ENCODE measurements around the gene TNS1.

The TNS1 gene

GRCh38 chr2:218005028-218005427 lies 2.2 kb upstream of the TNS1 start:
- DNase-seq (no peak), ATAC-seq (replicated peaks) (no peak)
- Mint-ChIP-seq H3K27me3 (peaks cover 35 to 48% of the 10 kb centered on the region in 2 donors), H3K36me3 (no peaks in the 10 kb centered on the region), H3K4me3 (no peak overlapping the region), H3K4me1 (peaks cover 18 to 29% of the 10 kb centered on the region in 2 donors), H3K9me3 (no peaks in the 10 kb centered on the region), H3K27ac (no peak overlapping the region)

DNA sequence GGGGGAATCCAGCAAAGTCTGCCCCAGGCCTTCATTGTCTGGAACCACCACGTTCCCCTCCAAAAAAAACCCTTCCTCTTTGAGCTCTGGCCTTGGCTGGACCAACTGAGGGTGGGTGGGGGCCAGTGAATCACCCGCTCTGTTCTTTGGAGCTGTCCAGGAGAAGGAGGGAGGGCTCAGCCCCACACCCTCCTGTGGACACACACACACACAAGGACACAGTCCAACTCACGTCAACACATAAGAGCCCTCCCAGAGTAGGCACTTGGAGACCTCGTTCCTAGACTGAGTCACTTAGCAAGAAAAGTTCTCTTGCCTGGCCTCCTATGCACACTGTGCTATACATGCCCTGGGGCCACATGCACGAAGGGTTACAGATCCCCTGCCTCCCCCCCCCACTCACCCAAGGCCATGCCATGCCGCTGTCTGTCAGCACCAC lies 1.2 kb upstream of the TNS1 start:
- H3K4me1 Mint-ChIP-seq, result peaks cover 14 to 19% of the 10 kb centered on the region in 2 donors
- H3K36me3 Mint-ChIP-seq, result no peaks in the 10 kb centered on the region
- H3K9me3 Mint-ChIP-seq, result no peaks in the 10 kb centered on the region
- ATAC-seq (replicated peaks), result peak; percentile 55 to 76
- peak overlapping the region in 1 of 2 donors; percentile 8 for H3K4me3 Mint-ChIP-seq
- DNase-seq, result no peak
- H3K27ac Mint-ChIP-seq, result peak overlapping the region; percentile 39
- H3K27me3 Mint-ChIP-seq, result peaks cover 26 to 38% of the 10 kb centered on the region in 2 donors

DNA sequence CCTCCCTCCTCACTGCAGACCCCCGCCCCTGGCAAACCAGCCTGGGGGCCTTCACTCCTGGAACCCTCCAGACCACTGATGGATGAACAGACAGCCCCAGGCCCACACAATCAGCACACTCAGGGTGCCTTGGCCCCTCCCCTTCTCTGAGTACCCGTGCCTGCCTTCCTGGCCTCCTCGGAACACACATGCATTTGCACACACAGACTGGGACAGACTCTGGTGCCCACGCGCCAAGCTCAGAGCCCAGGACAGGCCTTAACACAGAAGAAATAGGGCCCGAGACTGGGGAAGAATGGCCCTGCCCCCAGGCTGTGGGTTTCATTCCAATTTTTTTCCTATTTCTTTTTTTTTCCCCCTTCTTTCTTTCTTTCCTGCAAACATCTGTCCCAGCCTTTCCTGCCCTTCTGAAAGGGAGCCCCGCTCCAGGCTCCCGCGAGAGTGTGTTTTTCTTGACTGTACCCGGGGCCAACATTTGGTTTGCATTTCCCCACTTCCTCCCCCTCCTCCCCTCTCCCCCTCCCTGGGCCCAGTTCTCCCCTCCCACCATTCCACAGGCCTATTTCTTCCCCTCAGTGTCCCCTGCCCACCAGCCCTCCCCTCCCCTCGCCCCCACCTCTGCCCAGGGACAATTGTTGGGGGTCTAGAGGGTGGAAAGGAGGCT lies 618 bp upstream of the TNS1 start:
- Mint-ChIP-seq H3K9me3 (no peaks in the 10 kb centered on the region), H3K4me1 (peaks cover 14 to 18% of the 10 kb centered on the region in 2 donors), H3K27ac (peak overlapping the region; percentile 59), H3K36me3 (no peaks in the 10 kb centered on the region), H3K27me3 (peaks cover 22 to 34% of the 10 kb centered on the region in 2 donors), H3K4me3 (no peak overlapping the region)
- ATAC-seq (replicated peaks) (no peak), DNase-seq (no peak)

GRCh38 chr2:218002143-218002844 lies 501 bp downstream of the TNS1 start:
- H3K9me3 Mint-ChIP-seq, result no peaks in the 10 kb centered on the region
- H3K27me3 Mint-ChIP-seq, result peaks cover 20 to 26% of the 10 kb centered on the region in 2 donors
- no peak overlapping the region for H3K4me3 Mint-ChIP-seq
- peak overlapping the region; percentile 31 for H3K27ac Mint-ChIP-seq
- ATAC-seq (replicated peaks) (no peak), DNase-seq (no peak)
- H3K4me1 Mint-ChIP-seq, result peaks cover 14 to 18% of the 10 kb centered on the region in 2 donors
- H3K36me3 Mint-ChIP-seq, result no peaks in the 10 kb centered on the region

GRCh38 chr2:218001629-218002028 lies 1.2 kb downstream of the TNS1 start:
- no peak for DNase-seq
- Mint-ChIP-seq H3K4me3 (no peak overlapping the region), H3K36me3 (no peaks in the 10 kb centered on the region), H3K4me1 (peaks cover 14 to 18% of the 10 kb centered on the region in 2 donors), H3K27ac (no peak overlapping the region), H3K9me3 (no peaks in the 10 kb centered on the region), H3K27me3 (peaks cover 20 to 26% of the 10 kb centered on the region in 2 donors)
- ATAC-seq (replicated peaks), result no peak

- Mint-ChIP-seq H3K27ac (no peak overlapping the region), H3K4me1 (peaks cover 12 to 18% of the 10 kb centered on the region in 2 donors), H3K4me3 (no peak overlapping the region), H3K36me3 (no peaks in the 10 kb centered on the region), H3K9me3 (no peaks in the 10 kb centered on the region), H3K27me3 (peaks cover 15 to 21% of the 10 kb centered on the region in 2 donors)
- DNase-seq (no peak), ATAC-seq (replicated peaks) (no peak)
Measured at GRCh38 chr2:218000136-218000535, 2.7 kb downstream of the TNS1 start.

DNA sequence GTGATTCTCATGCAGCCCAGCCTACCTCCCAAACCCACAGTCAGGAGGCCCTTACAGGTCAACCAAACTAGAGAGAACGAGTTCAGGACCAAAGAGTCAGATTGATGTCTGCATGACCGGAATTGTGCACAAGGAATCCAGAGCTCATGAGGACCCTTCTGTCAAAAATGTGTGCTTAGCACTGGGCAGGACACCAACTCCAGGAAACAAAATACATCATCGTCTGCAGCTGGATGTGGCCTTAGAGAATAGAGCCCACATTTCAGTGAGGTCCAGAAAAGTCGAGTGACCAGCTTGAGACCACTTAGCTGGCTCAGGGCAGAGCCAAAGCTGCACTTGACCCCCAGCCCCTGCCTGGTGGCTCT lies 3.2 kb downstream of the TNS1 start:
- no peak overlapping the region for H3K27ac Mint-ChIP-seq
- H3K4me1 Mint-ChIP-seq, result peaks cover 9 to 14% of the 10 kb centered on the region in 2 donors
- no peaks in the 10 kb centered on the region for H3K9me3 Mint-ChIP-seq
- DNase-seq (no peak), ATAC-seq (replicated peaks) (no peak)
- H3K4me3 Mint-ChIP-seq, result no peak overlapping the region
- H3K36me3 Mint-ChIP-seq, result no peaks in the 10 kb centered on the region
- H3K27me3 Mint-ChIP-seq, result peaks cover 15 to 21% of the 10 kb centered on the region in 2 donors

- Mint-ChIP-seq H3K4me3 (no peak overlapping the region), H3K27me3 (peaks cover 15 to 20% of the 10 kb centered on the region in 2 donors), H3K36me3 (no peaks in the 10 kb centered on the region), H3K27ac (no peak overlapping the region), H3K4me1 (peaks cover 6 to 9% of the 10 kb centered on the region in 2 donors), H3K9me3 (no peaks in the 10 kb centered on the region)
- DNase-seq, result no peak
- no peak for ATAC-seq (replicated peaks)
Measured at GRCh38 chr2:217998926-217999594, 3.7 kb downstream of the TNS1 start.

- Mint-ChIP-seq H3K27me3 (peaks cover 10 to 13% of the 10 kb centered on the region in 2 donors), H3K36me3 (no peaks in the 10 kb centered on the region), H3K4me1 (no peaks in the 10 kb centered on the region), H3K4me3 (no peak overlapping the region), H3K9me3 (no peaks in the 10 kb centered on the region), H3K27ac (no peak overlapping the region)
- no peak for ATAC-seq (replicated peaks)
- DNase-seq, result no peak
Measured at GRCh38 chr2:217997510-217997909, 5.3 kb downstream of the TNS1 start.

DNA sequence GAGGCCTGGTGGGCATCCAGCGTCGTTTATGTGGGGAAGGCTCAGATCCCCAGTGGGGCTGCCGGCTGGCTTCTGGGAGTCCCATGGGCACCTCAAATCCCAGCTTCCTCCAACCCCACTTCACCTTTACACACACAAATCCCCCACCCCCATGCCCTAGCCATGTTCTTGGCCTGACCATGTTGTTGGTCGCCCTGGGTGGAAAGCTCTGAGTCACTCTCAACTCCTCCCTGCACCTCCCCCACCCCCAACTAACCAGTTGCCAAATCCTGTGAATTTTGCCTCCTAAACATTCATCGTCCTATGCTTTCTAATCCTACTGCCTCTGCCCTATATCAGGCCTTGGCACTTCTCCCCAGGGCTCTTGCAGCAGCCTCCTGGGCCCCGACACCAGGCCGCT lies 6.4 kb downstream of the TNS1 start:
- ATAC-seq (replicated peaks) (no peak), DNase-seq (no peak)
- Mint-ChIP-seq H3K9me3 (no peaks in the 10 kb centered on the region), H3K36me3 (no peaks in the 10 kb centered on the region), H3K27me3 (peaks cover 10 to 14% of the 10 kb centered on the region in 2 donors), H3K27ac (no peak overlapping the region), H3K4me3 (no peak overlapping the region), H3K4me1 (no peaks in the 10 kb centered on the region)

GRCh38 chr2:217995731-217996231 lies 7.0 kb downstream of the TNS1 start:
- no peak overlapping the region for H3K4me3 Mint-ChIP-seq
- ATAC-seq (replicated peaks) (no peak), DNase-seq (no peak)
- H3K36me3 Mint-ChIP-seq, result no peaks in the 10 kb centered on the region
- H3K27me3 Mint-ChIP-seq, result peaks cover 8 to 13% of the 10 kb centered on the region in 2 donors
- no peak overlapping the region for H3K27ac Mint-ChIP-seq
- H3K9me3 Mint-ChIP-seq, result no peaks in the 10 kb centered on the region
- H3K4me1 Mint-ChIP-seq, result no peaks in the 10 kb centered on the region

DNA sequence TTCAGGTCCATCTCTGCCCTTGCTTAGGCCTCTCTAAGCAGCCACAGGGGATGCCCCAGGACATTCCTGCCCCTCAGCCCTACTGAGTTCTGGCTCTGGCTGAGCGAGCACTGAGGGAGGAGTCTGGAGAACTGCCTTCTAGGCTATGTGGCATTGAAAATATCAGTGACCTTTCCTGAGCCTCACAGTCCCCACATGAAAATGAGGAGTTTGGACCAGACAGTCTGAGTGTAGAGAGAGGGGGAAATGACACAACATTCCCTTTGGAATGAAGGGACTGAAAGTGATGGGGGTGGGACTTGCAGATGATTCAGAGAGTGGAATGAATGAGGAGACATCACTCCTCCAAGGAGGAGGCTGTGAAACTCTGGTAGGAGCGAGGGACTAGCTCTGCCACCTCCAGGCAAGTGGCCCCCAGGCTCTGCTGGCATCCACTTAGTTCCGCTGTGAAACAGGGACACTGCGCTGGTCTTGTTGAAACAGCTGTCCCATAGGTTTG lies 8.0 kb downstream of the TNS1 start:
- H3K36me3 Mint-ChIP-seq, result no peaks in the 10 kb centered on the region
- peaks cover 8 to 13% of the 10 kb centered on the region in 2 donors for H3K27me3 Mint-ChIP-seq
- DNase-seq, result no peak
- no peak overlapping the region for H3K4me3 Mint-ChIP-seq
- H3K9me3 Mint-ChIP-seq, result no peaks in the 10 kb centered on the region
- ATAC-seq (replicated peaks), result peak in 1 of 2 donors; percentile 36
- H3K4me1 Mint-ChIP-seq, result no peaks in the 10 kb centered on the region
- no peak overlapping the region for H3K27ac Mint-ChIP-seq

- Mint-ChIP-seq H3K4me1 (peaks cover 0 to under 1% of the 10 kb centered on the region in 2 donors), H3K36me3 (no peaks in the 10 kb centered on the region), H3K27me3 (peaks cover 11 to 16% of the 10 kb centered on the region in 2 donors), H3K4me3 (no peak overlapping the region), H3K27ac (no peak overlapping the region), H3K9me3 (no peaks in the 10 kb centered on the region)
- DNase-seq, result no peak
- peak; percentile 78 to 79 for ATAC-seq (replicated peaks)
Measured at GRCh38 chr2:217993817-217994463, 8.9 kb downstream of the TNS1 start.

- Mint-ChIP-seq H3K36me3 (no peaks in the 10 kb centered on the region), H3K27ac (no peak overlapping the region), H3K4me1 (peaks cover 0 to 5% of the 10 kb centered on the region in 2 donors), H3K27me3 (peaks cover 15 to 20% of the 10 kb centered on the region in 2 donors), H3K9me3 (no peaks in the 10 kb centered on the region), H3K4me3 (no peak overlapping the region)
- no peak for ATAC-seq (replicated peaks)
- DNase-seq, result no peak
Measured at GRCh38 chr2:217993138-217993537, 9.7 kb downstream of the TNS1 start.

All from stimulated activated naive B cell treated with anti-CD40 and anti-IgM and Interleukin-4, amounts not matched to agents 10 μg/mL and 1 μg/mL and 100 μg/mL, for 72 hours (primary cell).